HCT116 (cell line): ENCODE measurements around the gene DNPEP. TPM values are rescaled to one million over a fixed set of nuclear protein-coding genes. Genes with fewer than 3 reads are reported as not detected.

Experiments used
- ATAC-seq: fragments of 200-7000 bp; cut with Tn5 transposase; 2 replicates; pipeline ENCODE4 v1.9.1; 2020; ENCODE audit warnings: mild to moderate bottlenecking, moderate library complexity
- BruUV-seq: library from RNA; stranded (reverse); fragments of 400-500 nt; replicated peaks from 2 replicates; lab custom pipeline; 2021; lab: Mats Ljungman, UMichigan
- CTCF ChIA-PET: fragments of 300-600 bp; sonication (Branson Sonifier 250); formaldehyde crosslinking; loops from one replicate; lab custom pipeline; 2021; ENCODE audit warnings: antibody characterized with exemption; lab: Charles Lee
- POLR2A ChIA-PET: fragments of 300-600, 350-600 bp; sonication (Branson Sonifier 250); formaldehyde crosslinking; loops from one replicate; lab custom pipeline; 2021; ENCODE audit warnings: antibody characterized with exemption; lab: Charles Lee
- RAD21 ChIA-PET, 2 experiments: fragments of 300-600 bp; sonication (Branson Sonifier 250); formaldehyde crosslinking; loops; one replicate each; lab custom pipeline; 2023; ENCODE audit warnings: low total read pairs in 2 of 2; ENCODE audit not compliant: uncharacterized antibody in 2 of 2, unreplicated experiment in 2 of 2, low non-redundant PET in 1 of 2; lab: Charles Lee
- DNase-seq: peaks from one replicate; pipeline ENCODE4 v3.0.0-alpha.2; 2010; ENCODE audit warnings: low read depth, low spot score
- H2AFZ ChIP-seq: fragments of 200-600 bp; shearing (Covaris generic), sonication (generic); 2 replicates; pipeline ENCODE4 v1.6.1; 2017; ENCODE audit warnings: low read depth, mixed run types, mixed read lengths, antibody characterized with exemption, low read length; ENCODE audit not compliant: poor library complexity, severe bottlenecking
- H3K27ac ChIP-seq: 2 replicates; pipeline ENCODE4 v1.5.1; 2012; ENCODE audit warnings: low read depth, low read length
- H3K27me3 ChIP-seq: fragments of 200-600 bp; sonication (generic); 2 replicates; pipeline ENCODE4 v1.6.1; 2016; ENCODE audit warnings: mixed run types, low read length, mixed read lengths; ENCODE audit not compliant: insufficient read depth
- H3K36me3 ChIP-seq, 2 experiments: fragments of 200-500 bp in 1 of 2; fragments of 200-600 bp in 1 of 2; sonication (Bioruptor generic) in 1 of 2; sonication (generic) in 1 of 2; 2 replicates each; pipeline versions ENCODE4 v1.5.1 to v1.6.1; 2014 to 2016; ENCODE audit warnings: low read length in 2 of 2, inconsistent platforms in 1 of 2, mixed read lengths in 1 of 2, mixed run types in 1 of 2; ENCODE audit not compliant: insufficient read depth in 2 of 2, control insufficient read depth in 1 of 2
- H3K4me1 ChIP-seq, 2 experiments: fragments of 200-600 bp in 1 of 2; sonication (generic) in 1 of 2; 2 replicates each; pipeline versions ENCODE4 v1.5.1 to v1.6.1; 2012 to 2017; ENCODE audit warnings: low read length in 2 of 2, inconsistent platforms in 1 of 2, mild to moderate bottlenecking in 1 of 2, mixed read lengths in 1 of 2, mixed run types in 1 of 2, moderate library complexity in 1 of 2; ENCODE audit not compliant: insufficient read depth in 2 of 2, control insufficient read depth in 1 of 2
- H3K4me2 ChIP-seq: fragments of 200-600 bp; sonication (generic); 2 replicates; pipeline ENCODE4 v1.6.1; 2017; ENCODE audit warnings: mixed run types, low read length, mixed read lengths
- H3K4me3 ChIP-seq, 2 experiments: fragments of 200-600 bp in 1 of 2; sonication (generic) in 1 of 2; replicated peaks in 1 of 2; 2 replicates each; pipeline ENCODE4 v1.5.1; 2011 to 2016; ENCODE audit warnings: low read length in 2 of 2, control low read depth in 1 of 2, low read depth in 1 of 2, mild to moderate bottlenecking in 1 of 2, mixed read lengths in 1 of 2, mixed run types in 1 of 2
- H3K79me2 ChIP-seq: fragments of 200-600 bp; sonication (generic); 2 replicates; pipeline ENCODE4 v1.6.1; 2017; ENCODE audit warnings: mild to moderate bottlenecking, mixed run types, low read length, moderate library complexity, mixed read lengths; ENCODE audit not compliant: insufficient read depth
- H3K9ac ChIP-seq: fragments of 200-600 bp; sonication (generic); 2 replicates; pipeline ENCODE4 v1.6.1; 2016; ENCODE audit warnings: low read length, mixed read lengths
- H3K9me2 ChIP-seq: fragments of 200-600 bp; sonication (generic), shearing (Covaris generic); 2 replicates; pipeline ENCODE4 v1.6.1; 2017; ENCODE audit warnings: mixed run types, mild to moderate bottlenecking, moderate library complexity; ENCODE audit not compliant: insufficient read depth
- H3K9me3 ChIP-seq, 2 experiments: fragments of 200-500 bp in 1 of 2; fragments of 200-600 bp in 1 of 2; sonication (Bioruptor generic) in 1 of 2; sonication (generic) in 1 of 2; 2 replicates each; pipeline ENCODE4 v1.6.1; 2014 to 2017; ENCODE audit warnings: low read length in 2 of 2, mixed read lengths in 2 of 2, inconsistent platforms in 1 of 2, low read depth in 1 of 2, mild to moderate bottlenecking in 1 of 2, mixed run types in 1 of 2, moderate library complexity in 1 of 2; ENCODE audit not compliant: control insufficient read depth in 1 of 2, insufficient read depth in 1 of 2
- H4K20me1 ChIP-seq: fragments of 200-600 bp; sonication (generic), shearing (Covaris generic); 2 replicates; pipeline ENCODE4 v1.6.1; 2017; ENCODE audit warnings: mixed run types, mild to moderate bottlenecking, moderate library complexity; ENCODE audit not compliant: insufficient read depth
- CBX3 ChIP-seq: IDR thresholded peaks from 2 replicates; pipeline ENCODE4 v1.6.1; 2012; ENCODE audit warnings: low read depth
- ELF1 ChIP-seq: IDR thresholded peaks from 2 replicates; pipeline ENCODE4 v1.6.1; 2012; ENCODE audit warnings: low read depth, borderline replicate concordance
- EZH2 ChIP-seq: fragments of 200-600 bp; sonication (generic); IDR thresholded peaks from 2 replicates; pipeline ENCODE4 v1.6.1; 2017; ENCODE audit warnings: antibody characterized with exemption, mixed run types
- JUND ChIP-seq: IDR thresholded peaks from 2 replicates; pipeline ENCODE4 v1.6.1; 2012
- POLR2AphosphoS5 ChIP-seq: IDR thresholded peaks from 2 replicates; pipeline ENCODE4 v1.6.1; 2011; ENCODE audit warnings: mild to moderate bottlenecking, low read depth, low read length, moderate library complexity
- SP1 ChIP-seq: IDR thresholded peaks from 2 replicates; pipeline ENCODE4 v1.6.1; 2012; ENCODE audit warnings: low read depth
- SRF ChIP-seq: IDR thresholded peaks from 2 replicates; pipeline ENCODE4 v1.6.1; 2012; ENCODE audit warnings: low read depth
- ZBTB33 ChIP-seq: IDR thresholded peaks from 2 replicates; pipeline ENCODE4 v1.6.1; 2011; ENCODE audit warnings: mild to moderate bottlenecking, low read length, moderate library complexity; ENCODE audit not compliant: insufficient replicate concordance; ENCODE audit errors: extremely low read depth
- ZFX ChIP-seq: fragments of 450-650 bp; IDR thresholded peaks from 2 replicates; pipeline ENCODE4 v1.6.1; 2017
- ZNF274 ChIP-seq: fragments of 200-500 bp; sonication (Bioruptor generic); IDR thresholded peaks from 2 replicates; pipeline ENCODE4 v1.6.1; 2014; ENCODE audit warnings: mild to moderate bottlenecking, low read depth, low read length, inconsistent platforms
- intact Hi-C: fragments of 100-400 bp; cut with micrococcal nuclease; formaldehyde crosslinking; loops from 2 replicates; pipeline ENCODE4 v1.10.0; 2022
- total RNA-seq: library from RNA; stranded (reverse); gene quantifications from one replicate; pipeline ENCODE4 v1.2.1, GENCODE V29; 2021; ENCODE audit not compliant: unreplicated experiment
- TF ChIP-seq, protein P1 (sequence below): IDR thresholded peaks from 2 replicates; pipeline ENCODE4 v1.6.1; 2012; ENCODE audit warnings: low read depth
- TF ChIP-seq, protein P2 (sequence below): IDR thresholded peaks from 2 replicates; pipeline ENCODE4 v1.6.1; 2012
- TF ChIP-seq, protein P3 (sequence below), 3 experiments: fragments of 200-600 bp in 1 of 3; sonication (generic) in 1 of 3; IDR thresholded peaks in 2 of 3; conservative IDR thresholded peaks in 1 of 3; 2 replicates each; pipeline ENCODE4 v1.5.1; 2012 to 2017; ENCODE audit warnings: low read depth in 2 of 3, low read length in 2 of 3, antibody characterized with exemption in 1 of 3, borderline replicate concordance in 1 of 3, control low read depth in 1 of 3, mild to moderate bottlenecking in 1 of 3, mixed read lengths in 1 of 3, mixed run types in 1 of 3, moderate library complexity in 1 of 3; ENCODE audit not compliant: insufficient read depth in 1 of 3

DNPEP gene
- total RNA-seq, 1 experiment from 2014 or later, result 80.1 TPM

DNA sequence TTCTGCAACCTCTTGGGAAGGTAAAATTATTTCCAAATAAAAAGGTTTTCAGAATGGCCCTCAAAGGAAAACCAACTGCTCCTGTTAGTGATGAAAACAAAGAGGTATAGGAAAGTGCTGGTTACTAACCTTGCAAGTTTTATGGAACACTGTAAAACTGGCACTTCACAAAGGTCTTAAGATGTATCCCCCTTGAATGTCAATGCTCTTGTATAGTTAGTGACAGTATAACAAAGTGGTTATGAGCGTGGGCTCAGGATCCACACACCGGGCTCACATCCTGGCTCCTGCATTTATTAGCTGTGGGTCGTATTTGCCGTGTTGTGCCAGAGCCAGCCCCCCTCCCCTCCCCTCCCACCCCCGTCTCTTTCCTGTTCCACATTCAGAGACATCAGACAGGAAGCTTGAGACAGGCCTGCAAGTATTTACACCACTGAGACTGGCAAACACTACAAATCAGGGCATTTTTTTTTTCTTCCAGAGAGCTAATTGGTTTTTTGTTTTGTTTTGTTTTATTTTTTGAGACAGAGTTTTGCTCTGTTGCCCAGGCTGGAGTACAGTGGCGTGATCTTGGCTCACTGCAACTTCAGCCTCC lies 9.2 kb upstream of the DNPEP start (continued):
- TF ChIP-seq, protein P1, sequence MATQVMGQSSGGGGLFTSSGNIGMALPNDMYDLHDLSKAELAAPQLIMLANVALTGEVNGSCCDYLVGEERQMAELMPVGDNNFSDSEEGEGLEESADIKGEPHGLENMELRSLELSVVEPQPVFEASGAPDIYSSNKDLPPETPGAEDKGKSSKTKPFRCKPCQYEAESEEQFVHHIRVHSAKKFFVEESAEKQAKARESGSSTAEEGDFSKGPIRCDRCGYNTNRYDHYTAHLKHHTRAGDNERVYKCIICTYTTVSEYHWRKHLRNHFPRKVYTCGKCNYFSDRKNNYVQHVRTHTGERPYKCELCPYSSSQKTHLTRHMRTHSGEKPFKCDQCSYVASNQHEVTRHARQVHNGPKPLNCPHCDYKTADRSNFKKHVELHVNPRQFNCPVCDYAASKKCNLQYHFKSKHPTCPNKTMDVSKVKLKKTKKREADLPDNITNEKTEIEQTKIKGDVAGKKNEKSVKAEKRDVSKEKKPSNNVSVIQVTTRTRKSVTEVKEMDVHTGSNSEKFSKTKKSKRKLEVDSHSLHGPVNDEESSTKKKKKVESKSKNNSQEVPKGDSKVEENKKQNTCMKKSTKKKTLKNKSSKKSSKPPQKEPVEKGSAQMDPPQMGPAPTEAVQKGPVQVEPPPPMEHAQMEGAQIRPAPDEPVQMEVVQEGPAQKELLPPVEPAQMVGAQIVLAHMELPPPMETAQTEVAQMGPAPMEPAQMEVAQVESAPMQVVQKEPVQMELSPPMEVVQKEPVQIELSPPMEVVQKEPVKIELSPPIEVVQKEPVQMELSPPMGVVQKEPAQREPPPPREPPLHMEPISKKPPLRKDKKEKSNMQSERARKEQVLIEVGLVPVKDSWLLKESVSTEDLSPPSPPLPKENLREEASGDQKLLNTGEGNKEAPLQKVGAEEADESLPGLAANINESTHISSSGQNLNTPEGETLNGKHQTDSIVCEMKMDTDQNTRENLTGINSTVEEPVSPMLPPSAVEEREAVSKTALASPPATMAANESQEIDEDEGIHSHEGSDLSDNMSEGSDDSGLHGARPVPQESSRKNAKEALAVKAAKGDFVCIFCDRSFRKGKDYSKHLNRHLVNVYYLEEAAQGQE, result no peak
- no peak for TF ChIP-seq SRF
- TF ChIP-seq, protein P2, sequence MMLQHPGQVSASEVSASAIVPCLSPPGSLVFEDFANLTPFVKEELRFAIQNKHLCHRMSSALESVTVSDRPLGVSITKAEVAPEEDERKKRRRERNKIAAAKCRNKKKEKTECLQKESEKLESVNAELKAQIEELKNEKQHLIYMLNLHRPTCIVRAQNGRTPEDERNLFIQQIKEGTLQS, result no peak

GRCh38 chr2:219395609-219396008 lies 7.9 kb upstream of the DNPEP start:
- no peak for DNase-seq
- no peak for ATAC-seq
- H3K4me3 ChIP-seq, result no peak overlapping the region
- H3K9ac ChIP-seq, result no peak overlapping the region
- intact Hi-C loops, result no loop called here
- ChIA-PET RAD21 (no interaction called here), CTCF (no interaction called here), POLR2A (no interaction called here)
- H3K27me3 ChIP-seq, result no peaks in the 10 kb centered on the region
- H3K4me2 ChIP-seq, result no peak overlapping the region
- H3K79me2 ChIP-seq, result no peaks in the 10 kb centered on the region
- H2AFZ ChIP-seq, result no peak overlapping the region
- H3K27ac ChIP-seq, result no peak overlapping the region
- H4K20me1 ChIP-seq, result no peaks in the 10 kb centered on the region
- H3K4me1 ChIP-seq, result peaks cover 8 to 15% of the 10 kb centered on the region in 2 experiments; a peak in 3 of 4 replicates
- no TSS peak for BruUV-seq
- no peaks in the 10 kb centered on the region for H3K36me3 ChIP-seq
- H3K9me3 ChIP-seq, result no peaks in the 10 kb centered on the region
- no peaks in the 10 kb centered on the region for H3K9me2 ChIP-seq
- TF ChIP-seq SP1 (no peak), JUND (no peak), ELF1 (no peak), ZFX (no peak), ZNF274 (no peak), ZBTB33 (no peak), CBX3 (no peak), POLR2AphosphoS5 (no peak), EZH2 (no peak)
- TF ChIP-seq, protein P3, sequence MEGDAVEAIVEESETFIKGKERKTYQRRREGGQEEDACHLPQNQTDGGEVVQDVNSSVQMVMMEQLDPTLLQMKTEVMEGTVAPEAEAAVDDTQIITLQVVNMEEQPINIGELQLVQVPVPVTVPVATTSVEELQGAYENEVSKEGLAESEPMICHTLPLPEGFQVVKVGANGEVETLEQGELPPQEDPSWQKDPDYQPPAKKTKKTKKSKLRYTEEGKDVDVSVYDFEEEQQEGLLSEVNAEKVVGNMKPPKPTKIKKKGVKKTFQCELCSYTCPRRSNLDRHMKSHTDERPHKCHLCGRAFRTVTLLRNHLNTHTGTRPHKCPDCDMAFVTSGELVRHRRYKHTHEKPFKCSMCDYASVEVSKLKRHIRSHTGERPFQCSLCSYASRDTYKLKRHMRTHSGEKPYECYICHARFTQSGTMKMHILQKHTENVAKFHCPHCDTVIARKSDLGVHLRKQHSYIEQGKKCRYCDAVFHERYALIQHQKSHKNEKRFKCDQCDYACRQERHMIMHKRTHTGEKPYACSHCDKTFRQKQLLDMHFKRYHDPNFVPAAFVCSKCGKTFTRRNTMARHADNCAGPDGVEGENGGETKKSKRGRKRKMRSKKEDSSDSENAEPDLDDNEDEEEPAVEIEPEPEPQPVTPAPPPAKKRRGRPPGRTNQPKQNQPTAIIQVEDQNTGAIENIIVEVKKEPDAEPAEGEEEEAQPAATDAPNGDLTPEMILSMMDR (IDR thresholded peaks at IDR 0.05 in 2 of 3, conservative IDR thresholded peaks at IDR 0.05 in 1 of 3; ENCODE audit: borderline replicate concordance in 1 of 3, insufficient read depth in 1 of 3, low read depth in 2 of 3, low read length in 2 of 3), result no peak
- TF ChIP-seq, protein P1, result no peak
